WTC11 (cell line): ENCODE results near the gene SPTBN4.

Experiments
- CBFB ChIP-seq: sonication (generic); formaldehyde crosslinking; IDR thresholded peaks from 2 replicates; pipeline ENCODE4 v1.8.1; 2022; ENCODE audit warnings: mild to moderate bottlenecking, low read depth, missing genetic modification reagents
- CTCF ChIP-seq: fragments of 200-600 bp; IDR thresholded peaks from 2 replicates; pipeline ENCODE4 v1.8.0; 2022; ENCODE audit warnings: antibody characterized with exemption
- FOXP4 ChIP-seq: sonication (generic); formaldehyde crosslinking; IDR thresholded peaks from 2 replicates; pipeline ENCODE4 v1.8.0; 2022; ENCODE audit warnings: mild to moderate bottlenecking, missing genetic modification reagents
- GABPB1 ChIP-seq: sonication (generic); formaldehyde crosslinking; IDR thresholded peaks from 2 replicates; pipeline ENCODE4 v1.8.1; 2023; ENCODE audit warnings: mild to moderate bottlenecking, missing genetic modification reagents
- GRHL2 ChIP-seq: fragments of 250-450 bp; sonication (Bioruptor Pico); IDR thresholded peaks from 2 replicates; pipeline ENCODE4 v1.8.0; 2022; ENCODE audit warnings: mild to moderate bottlenecking, moderate library complexity; ENCODE audit not compliant: insufficient replicate concordance, severe bottlenecking
- SMAD4 ChIP-seq: sonication (generic); formaldehyde crosslinking; IDR thresholded peaks from 2 replicates; pipeline ENCODE4 v1.8.0; 2022; ENCODE audit warnings: mild to moderate bottlenecking, missing genetic modification reagents
- SP1 ChIP-seq: sonication (generic); formaldehyde crosslinking; conservative IDR thresholded peaks from 2 replicates; pipeline ENCODE4 v1.8.1; 2022; ENCODE audit warnings: missing genetic modification reagents
- TCF7 ChIP-seq: sonication (generic); formaldehyde crosslinking; IDR thresholded peaks from 2 replicates; pipeline ENCODE4 v1.8.0; 2022; ENCODE audit warnings: mild to moderate bottlenecking, low read depth, missing genetic modification reagents, moderate library complexity
- ZBTB21 ChIP-seq: sonication (generic); formaldehyde crosslinking; IDR thresholded peaks from 2 replicates; pipeline ENCODE4 v1.8.1; 2023; ENCODE audit warnings: mild to moderate bottlenecking, missing genetic modification reagents, borderline replicate concordance
- ZNF138 ChIP-seq: sonication (generic); formaldehyde crosslinking; conservative IDR thresholded peaks from 2 replicates; pipeline ENCODE4 v1.8.1; 2022; ENCODE audit warnings: mild to moderate bottlenecking, moderate library complexity, missing genetic modification reagents
- ZNF416 ChIP-seq: fragments of 250-450 bp; sonication (Bioruptor Pico); IDR thresholded peaks from 2 replicates; pipeline ENCODE4 v1.9.0; 2021; ENCODE audit warnings: mild to moderate bottlenecking, inconsistent platforms
- TF ChIP-seq, protein P1 (sequence below): sonication (generic); formaldehyde crosslinking; IDR thresholded peaks from 2 replicates; pipeline ENCODE4 v1.8.1; 2023; ENCODE audit warnings: mild to moderate bottlenecking, missing genetic modification reagents
- TF ChIP-seq, protein P2 (sequence below): sonication (generic); formaldehyde crosslinking; IDR thresholded peaks from 2 replicates; pipeline ENCODE4 v1.8.0; 2023; ENCODE audit warnings: mild to moderate bottlenecking, missing genetic modification reagents

DNA sequence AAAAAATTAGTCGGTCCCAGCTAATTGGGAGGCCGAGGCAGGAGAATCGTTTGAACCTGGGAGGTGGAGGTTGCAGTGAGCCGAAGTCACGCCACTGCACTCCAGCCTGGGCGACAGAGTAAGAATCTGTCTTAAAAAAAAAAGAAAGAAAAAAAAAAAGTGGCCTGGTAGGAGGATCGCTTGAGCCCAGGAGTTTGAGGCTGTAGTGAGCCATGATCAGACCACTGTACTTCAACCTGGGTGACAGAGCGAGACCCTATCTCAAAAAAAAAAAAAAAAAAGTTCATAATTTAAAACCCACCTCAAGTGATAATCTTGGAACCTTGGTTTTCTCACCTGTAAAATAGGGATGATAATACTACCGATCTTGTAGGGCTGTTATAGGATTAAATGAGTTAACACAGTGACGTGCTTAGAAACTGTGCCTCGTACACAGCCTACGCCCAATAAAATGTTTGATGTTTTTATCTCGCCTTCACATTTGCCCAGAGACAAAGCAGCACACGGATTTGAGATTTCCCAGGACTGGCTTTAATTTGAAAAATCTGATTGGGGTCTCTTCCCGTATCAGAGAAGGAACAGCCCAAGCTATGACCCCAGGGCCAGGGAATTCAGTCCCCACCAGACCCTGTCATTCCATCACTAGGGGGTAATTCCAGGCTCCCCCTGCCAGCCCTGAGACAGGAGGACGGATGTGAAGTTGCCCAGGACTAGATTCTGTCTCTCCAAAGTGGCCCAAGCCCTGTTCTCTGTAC, 44.6 kb upstream of the SPTBN4 start:
- TF ChIP-seq CTCF (no peak), ZNF416 (no peak), GABPB1 (CRISPR knock-in tag) (no peak), FOXP4 (CRISPR knock-in tag) (no peak), SP1 (CRISPR knock-in tag) (no peak), TCF7 (CRISPR knock-in tag) (no peak), ZNF138 (no peak), GRHL2 (no peak), ZBTB21 (CRISPR knock-in tag) (no peak), SMAD4 (CRISPR knock-in tag) (no peak), CBFB (no peak)
- TF ChIP-seq, protein P1, sequence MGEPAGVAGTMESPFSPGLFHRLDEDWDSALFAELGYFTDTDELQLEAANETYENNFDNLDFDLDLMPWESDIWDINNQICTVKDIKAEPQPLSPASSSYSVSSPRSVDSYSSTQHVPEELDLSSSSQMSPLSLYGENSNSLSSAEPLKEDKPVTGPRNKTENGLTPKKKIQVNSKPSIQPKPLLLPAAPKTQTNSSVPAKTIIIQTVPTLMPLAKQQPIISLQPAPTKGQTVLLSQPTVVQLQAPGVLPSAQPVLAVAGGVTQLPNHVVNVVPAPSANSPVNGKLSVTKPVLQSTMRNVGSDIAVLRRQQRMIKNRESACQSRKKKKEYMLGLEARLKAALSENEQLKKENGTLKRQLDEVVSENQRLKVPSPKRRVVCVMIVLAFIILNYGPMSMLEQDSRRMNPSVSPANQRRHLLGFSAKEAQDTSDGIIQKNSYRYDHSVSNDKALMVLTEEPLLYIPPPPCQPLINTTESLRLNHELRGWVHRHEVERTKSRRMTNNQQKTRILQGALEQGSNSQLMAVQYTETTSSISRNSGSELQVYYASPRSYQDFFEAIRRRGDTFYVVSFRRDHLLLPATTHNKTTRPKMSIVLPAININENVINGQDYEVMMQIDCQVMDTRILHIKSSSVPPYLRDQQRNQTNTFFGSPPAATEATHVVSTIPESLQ (CRISPR knock-in tag) = no peak
- TF ChIP-seq, protein P2, sequence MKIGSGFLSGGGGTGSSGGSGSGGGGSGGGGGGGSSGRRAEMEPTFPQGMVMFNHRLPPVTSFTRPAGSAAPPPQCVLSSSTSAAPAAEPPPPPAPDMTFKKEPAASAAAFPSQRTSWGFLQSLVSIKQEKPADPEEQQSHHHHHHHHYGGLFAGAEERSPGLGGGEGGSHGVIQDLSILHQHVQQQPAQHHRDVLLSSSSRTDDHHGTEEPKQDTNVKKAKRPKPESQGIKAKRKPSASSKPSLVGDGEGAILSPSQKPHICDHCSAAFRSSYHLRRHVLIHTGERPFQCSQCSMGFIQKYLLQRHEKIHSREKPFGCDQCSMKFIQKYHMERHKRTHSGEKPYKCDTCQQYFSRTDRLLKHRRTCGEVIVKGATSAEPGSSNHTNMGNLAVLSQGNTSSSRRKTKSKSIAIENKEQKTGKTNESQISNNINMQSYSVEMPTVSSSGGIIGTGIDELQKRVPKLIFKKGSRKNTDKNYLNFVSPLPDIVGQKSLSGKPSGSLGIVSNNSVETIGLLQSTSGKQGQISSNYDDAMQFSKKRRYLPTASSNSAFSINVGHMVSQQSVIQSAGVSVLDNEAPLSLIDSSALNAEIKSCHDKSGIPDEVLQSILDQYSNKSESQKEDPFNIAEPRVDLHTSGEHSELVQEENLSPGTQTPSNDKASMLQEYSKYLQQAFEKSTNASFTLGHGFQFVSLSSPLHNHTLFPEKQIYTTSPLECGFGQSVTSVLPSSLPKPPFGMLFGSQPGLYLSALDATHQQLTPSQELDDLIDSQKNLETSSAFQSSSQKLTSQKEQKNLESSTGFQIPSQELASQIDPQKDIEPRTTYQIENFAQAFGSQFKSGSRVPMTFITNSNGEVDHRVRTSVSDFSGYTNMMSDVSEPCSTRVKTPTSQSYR (CRISPR knock-in tag) = no peak
